ENCODE measurements around the gene CFAP91. TPM values are rescaled to one million over a fixed set of nuclear protein-coding genes. Genes with fewer than 3 reads are reported as not detected.
A peak's percentile ranks its signal among the peaks of the same experiment; 100 is the strongest.

CFAP91 gene
- total RNA-seq, 1 donor from 2014 or later, result 4.2 TPM

GRCh38 chr3:119664370-119664769 lies 38.5 kb upstream of the CFAP91 start:
- no peak overlapping the region for H3K4me3 ChIP-seq
- H3K27me3 ChIP-seq, result no peaks in the 10 kb centered on the region
- H3K36me3 ChIP-seq, result no peaks in the 10 kb centered on the region
- peaks cover 11% of the 10 kb centered on the region for H3K4me1 ChIP-seq
- H3K27ac ChIP-seq, result no peak overlapping the region
- intact Hi-C loops (cut with DNase I), result no loop called here
- no peaks in the 10 kb centered on the region for H3K9me3 ChIP-seq
- DNase-seq (ENCODE audit: extremely low spot score in 2 of 2), result no peak
- TF ChIP-seq CTCF (IDR thresholded peaks at IDR 0.05) (no peak), POLR2A (IDR thresholded peaks at IDR 0.05) (no peak), POLR2AphosphoS5 (IDR thresholded peaks at IDR 0.05; ENCODE audit: insufficient read depth in 1 of 2, low read depth in 1 of 2) (no peak)

GRCh38 chr3:119664850-119665379 lies 37.9 kb upstream of the CFAP91 start:
- no peaks in the 10 kb centered on the region for H3K27me3 ChIP-seq
- H3K9me3 ChIP-seq, result no peaks in the 10 kb centered on the region
- H3K36me3 ChIP-seq, result no peaks in the 10 kb centered on the region
- H3K27ac ChIP-seq, result peak overlapping the region; percentile 31
- TF ChIP-seq POLR2A (IDR thresholded peaks at IDR 0.05) (no peak), CTCF (IDR thresholded peaks at IDR 0.05) (no peak), POLR2AphosphoS5 (IDR thresholded peaks at IDR 0.05; ENCODE audit: insufficient read depth in 1 of 2, low read depth in 1 of 2) (no peak)
- H3K4me3 ChIP-seq, result no peak overlapping the region
- no peak for DNase-seq (ENCODE audit: extremely low spot score in 2 of 2)
- H3K4me1 ChIP-seq, result peaks cover 11% of the 10 kb centered on the region
- intact Hi-C loops (cut with DNase I), result no loop called here

- Histone ChIP-seq H3K27ac (peak overlapping the region; percentile 31), H3K9me3 (no peaks in the 10 kb centered on the region), H3K4me1 (peaks cover 7% of the 10 kb centered on the region), H3K27me3 (no peaks in the 10 kb centered on the region), H3K36me3 (peaks cover 0 to 4% of the 10 kb centered on the region in 2 donors), H3K4me3 (no peak overlapping the region)
- intact Hi-C loops (cut with DNase I), result no loop called here
- DNase-seq (ENCODE audit: extremely low spot score in 2 of 2), result no peak
- TF ChIP-seq POLR2AphosphoS5 (IDR thresholded peaks at IDR 0.05; ENCODE audit: insufficient read depth in 1 of 2, low read depth in 1 of 2), result peak in 1 of 2 donors; percentile 23
- no peak for TF ChIP-seq POLR2A (IDR thresholded peaks at IDR 0.05)
Measured at GRCh38 chr3:119665954-119666559, 36.8 kb upstream of the CFAP91 start.

- no peak overlapping the region for H3K4me3 ChIP-seq
- DNase-seq (ENCODE audit: extremely low spot score in 2 of 2), result no peak
- no peaks in the 10 kb centered on the region for H3K4me1 ChIP-seq
- TF ChIP-seq POLR2A (IDR thresholded peaks at IDR 0.05) (no peak), POLR2AphosphoS5 (IDR thresholded peaks at IDR 0.05; ENCODE audit: insufficient read depth in 1 of 2, low read depth in 1 of 2) (no peak), CTCF (IDR thresholded peaks at IDR 0.05) (no peak)
- intact Hi-C loops (cut with DNase I), result no loop called here
- H3K27me3 ChIP-seq, result no peaks in the 10 kb centered on the region
- H3K36me3 ChIP-seq, result peaks cover 0 to 32% of the 10 kb centered on the region in 2 donors
- no peak overlapping the region for H3K27ac ChIP-seq
- no peaks in the 10 kb centered on the region for H3K9me3 ChIP-seq
Measured at GRCh38 chr3:119669906-119670570, 32.8 kb upstream of the CFAP91 start.

GRCh38 chr3:119672776-119673175 lies 30.0 kb upstream of the CFAP91 start:
- H3K27ac ChIP-seq, result no peak overlapping the region
- peaks cover 0 to 33% of the 10 kb centered on the region in 2 donors for H3K36me3 ChIP-seq

More at GRCh38 chr3:119672776-119673175, 30.0 kb upstream of the CFAP91 start:
- intact Hi-C loops (cut with DNase I), result no loop called here
- H3K4me1 ChIP-seq, result peaks cover 20% of the 10 kb centered on the region
- DNase-seq (ENCODE audit: extremely low spot score in 2 of 2), result no peak
- no peak overlapping the region for H3K4me3 ChIP-seq
- H3K27me3 ChIP-seq, result no peaks in the 10 kb centered on the region
- no peak for TF ChIP-seq POLR2AphosphoS5 (IDR thresholded peaks at IDR 0.05; ENCODE audit: insufficient read depth in 1 of 2, low read depth in 1 of 2)
- TF ChIP-seq CTCF (IDR thresholded peaks at IDR 0.05), result no peak
- TF ChIP-seq POLR2A (IDR thresholded peaks at IDR 0.05), result no peak
- H3K9me3 ChIP-seq, result no peaks in the 10 kb centered on the region
